GM21737 (cell line): Measurements from ENCODE around the gene PEAK3.

Experiments
- ATAC-seq: cut with Tn5 transposase; IDR thresholded peaks from one replicate; pipeline ENCODE4 v1.9.1; 2021; ENCODE audit warnings: mild to moderate bottlenecking, moderate library complexity; ENCODE audit not compliant: unreplicated experiment

PEAK3 gene

DNA sequence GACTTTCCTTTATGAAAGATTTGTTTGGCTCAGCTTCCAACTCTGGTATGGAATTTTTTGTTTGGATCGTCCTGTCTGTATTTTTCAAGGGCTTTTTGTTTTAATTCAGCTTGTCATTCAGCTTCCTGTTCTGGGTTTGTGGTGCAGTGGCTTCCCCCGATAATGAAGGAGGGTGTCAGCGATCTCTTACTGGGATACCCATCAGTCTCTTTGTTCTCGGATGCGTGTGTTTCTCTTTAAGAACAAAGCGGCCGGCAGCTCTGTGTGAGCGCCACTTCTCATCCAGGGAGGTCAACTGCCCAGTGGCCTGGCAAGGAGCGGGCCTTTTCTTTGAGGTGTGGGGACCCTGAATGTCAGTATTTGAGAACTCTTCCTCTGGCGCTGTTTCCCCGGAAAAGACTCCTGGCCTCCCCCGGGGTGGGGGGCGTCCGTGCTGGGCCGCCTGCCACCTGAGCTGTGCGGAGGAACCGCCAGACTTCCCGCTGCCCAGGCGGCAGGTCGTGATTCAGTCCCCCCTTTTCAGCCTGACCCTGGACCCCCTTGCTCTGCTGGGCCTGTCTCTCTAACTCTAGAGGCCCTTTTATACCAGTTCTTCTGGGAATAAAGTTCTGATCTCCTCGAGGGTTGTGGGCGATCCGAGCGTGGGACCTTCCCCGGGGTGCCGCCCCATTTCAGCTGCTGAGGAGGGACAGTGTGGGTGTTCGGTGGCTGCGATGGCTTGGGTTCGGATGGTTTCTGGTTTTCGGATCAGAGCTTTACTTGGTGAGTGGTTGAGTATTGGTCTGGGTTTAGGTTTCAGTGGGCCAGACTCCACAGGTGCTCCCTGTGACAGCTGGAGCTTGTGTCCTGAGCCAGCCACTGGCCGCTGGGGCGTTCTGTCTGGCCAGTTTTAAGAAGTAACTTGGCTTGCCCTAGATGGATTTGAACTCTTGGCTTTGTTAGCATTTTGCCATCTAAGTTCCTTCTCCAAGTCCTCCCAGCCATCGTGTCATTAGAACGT, 41.9 kb downstream of the PEAK3 start:
- ATAC-seq: no peak

DNA sequence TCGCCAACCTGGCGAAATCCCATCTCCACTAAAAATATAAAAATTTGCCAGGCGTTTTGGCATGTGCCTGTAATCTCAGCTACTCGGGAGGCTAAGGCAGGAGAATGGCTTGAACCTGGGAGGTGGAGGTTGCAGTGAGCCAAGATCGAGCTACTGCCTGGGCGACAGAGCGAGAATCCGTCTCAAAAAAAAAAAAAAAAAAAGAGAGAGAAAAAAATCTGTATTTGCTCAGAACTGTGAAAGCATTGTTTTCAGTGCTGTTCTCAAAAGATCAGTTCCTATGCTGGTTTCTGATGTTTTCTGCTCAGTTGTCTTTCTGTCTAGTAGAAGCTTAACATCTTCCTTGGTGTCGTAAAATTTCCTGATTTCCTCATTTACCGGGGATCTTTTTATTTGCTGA, 42.8 kb downstream of the PEAK3 start:
- ATAC-seq: no peak

- ATAC-seq: no peak
Measured at GRCh38 chr19:2237869-2238153, 44.2 kb downstream of the PEAK3 start.

- ATAC-seq: no peak
Measured at GRCh38 chr19:2237051-2237868, 44.7 kb downstream of the PEAK3 start.

- ATAC-seq: peak; percentile 65
Measured at GRCh38 chr19:2236314-2237050, 45.5 kb downstream of the PEAK3 start, which contains the start of the genes PLEKHJ1 and SF3A2. PLEKHJ1 (minus strand) TSS chr19:2236329; CDS start chr19:2236248, 81 bp downstream. SF3A2 (plus strand) TSS chr19:2236824; CDS start chr19:2243419, 6,595 bp downstream.

- ATAC-seq: no peak
Measured at GRCh38 chr19:2236064-2236313, 46.0 kb downstream of the PEAK3 start.

- ATAC-seq: peak; percentile 5
Measured at GRCh38 chr19:2235381-2236063, 46.5 kb downstream of the PEAK3 start.

DNA sequence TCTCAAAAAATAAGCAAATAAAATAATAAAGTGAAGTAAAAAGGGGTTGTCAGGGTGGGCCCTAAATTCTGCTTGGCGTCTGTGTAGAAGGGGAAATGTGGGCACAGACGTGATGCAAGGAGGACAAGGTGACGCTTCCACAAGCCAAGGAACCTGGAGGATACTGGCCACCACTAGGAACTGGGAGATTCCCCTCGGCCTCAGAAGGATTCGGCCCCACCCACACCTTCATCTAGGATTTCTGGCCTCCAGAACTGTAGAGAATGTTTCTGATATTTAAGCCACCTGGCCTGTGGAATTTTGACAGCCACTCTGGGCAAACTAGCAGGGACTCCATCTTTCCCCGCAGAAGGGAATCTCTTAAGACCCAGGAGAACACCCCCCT, 47.0 kb downstream of the PEAK3 start:
- no peak for ATAC-seq

DNA sequence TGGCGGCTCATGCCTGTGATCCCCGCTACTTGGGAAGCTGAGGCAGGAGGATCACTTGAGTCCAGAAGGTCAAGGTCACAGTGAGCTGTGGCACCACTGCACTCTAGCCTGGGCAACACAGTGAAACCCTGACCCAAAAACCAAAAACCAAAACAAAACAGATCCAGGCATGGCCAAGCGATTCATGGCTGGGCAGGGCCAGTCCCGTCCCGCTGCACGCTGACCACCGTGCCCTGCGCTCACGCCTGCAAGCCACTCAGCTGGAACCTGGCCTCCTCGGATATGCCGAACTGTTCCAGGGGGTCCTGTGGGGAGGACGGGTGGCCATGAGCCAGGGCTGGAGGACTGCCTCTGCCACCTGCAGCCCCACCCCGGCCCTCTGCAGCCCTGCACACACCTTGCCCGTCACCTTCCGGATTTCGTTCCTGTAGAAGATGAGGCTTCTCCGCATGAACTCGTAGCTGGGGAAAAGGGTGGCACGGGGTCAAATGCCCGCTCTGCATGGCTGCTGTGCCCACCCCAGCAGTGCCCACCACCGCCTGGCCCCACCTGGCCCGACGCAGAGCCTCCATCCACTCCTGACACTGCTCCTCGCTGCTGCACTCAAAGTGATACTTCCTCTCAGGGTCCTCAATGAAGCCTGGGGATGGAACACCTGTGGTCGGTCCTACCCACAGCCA, 48.2 kb downstream of the PEAK3 start:
- no peak for ATAC-seq

DNA sequence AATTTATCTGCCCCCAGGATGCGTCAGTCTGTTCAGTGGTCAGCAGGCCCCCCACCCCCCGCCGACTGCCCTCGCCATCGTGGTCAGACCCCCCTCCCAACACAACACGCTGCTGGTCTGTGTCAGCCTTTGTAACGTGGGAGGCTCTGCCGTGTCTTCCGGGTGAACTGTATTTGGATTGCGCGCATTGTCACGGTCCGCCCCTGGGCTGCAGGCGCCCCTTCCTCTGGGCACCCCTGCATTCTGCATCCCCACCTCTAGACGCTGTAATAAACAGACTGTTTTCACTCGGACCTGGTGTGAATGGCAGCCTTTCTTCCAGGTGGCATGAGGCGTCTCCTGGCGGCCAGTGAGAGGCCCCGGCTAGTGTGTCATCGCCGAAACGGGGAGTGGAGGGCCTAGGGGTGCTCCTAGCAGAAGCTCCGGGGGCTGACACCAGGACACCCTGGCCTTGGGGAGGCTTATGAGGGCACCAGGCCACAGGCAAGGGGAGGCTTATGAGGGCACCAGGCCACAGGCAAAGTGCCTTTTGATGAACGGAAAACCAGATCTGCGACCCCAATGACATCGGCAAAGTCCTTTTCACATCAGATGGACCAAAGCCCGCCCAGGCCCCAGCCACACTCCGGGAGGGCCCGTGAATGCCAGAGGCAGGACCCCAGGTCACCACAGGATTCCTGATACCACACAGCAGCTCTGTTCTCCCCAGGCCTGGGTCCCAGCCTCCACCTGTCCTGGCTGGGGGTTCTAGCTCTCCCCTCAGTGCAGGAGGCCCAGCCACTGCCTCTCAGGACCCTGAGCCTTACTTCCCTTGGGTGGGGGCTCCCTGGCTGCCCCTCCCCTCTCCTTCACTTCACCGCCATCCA, 49.5 kb downstream of the PEAK3 start:
- no peak for ATAC-seq

DNA sequence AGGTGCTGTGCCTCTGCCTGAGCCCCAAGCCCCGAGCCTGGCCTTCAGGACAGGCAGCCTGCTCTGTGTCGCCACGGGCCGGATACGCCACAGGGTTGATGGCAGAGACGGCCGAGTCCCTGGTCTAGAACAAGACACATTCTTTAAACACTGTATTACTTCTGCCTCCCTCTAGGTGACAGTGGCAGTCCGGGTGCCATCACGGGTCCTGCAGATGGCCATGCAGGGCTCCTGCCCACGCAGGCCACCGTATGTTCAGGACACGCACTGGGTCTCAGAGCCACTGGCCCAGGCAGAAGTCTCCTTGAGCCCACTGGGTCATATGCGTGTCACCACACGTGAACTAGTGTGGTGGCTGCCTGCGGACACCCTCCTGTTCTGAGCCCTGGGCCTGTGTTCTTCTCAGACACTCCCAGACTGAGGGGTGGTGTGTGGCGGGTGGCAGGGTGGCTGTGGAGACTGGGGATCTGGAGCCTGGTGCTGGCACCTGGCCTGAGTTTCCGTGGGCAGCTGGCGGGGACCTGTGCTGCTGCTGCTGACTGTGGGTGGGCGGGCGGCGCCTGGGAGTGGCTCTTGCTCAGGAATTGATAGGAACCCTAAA, 50.3 kb downstream of the PEAK3 start:
- no peak for ATAC-seq

DNA sequence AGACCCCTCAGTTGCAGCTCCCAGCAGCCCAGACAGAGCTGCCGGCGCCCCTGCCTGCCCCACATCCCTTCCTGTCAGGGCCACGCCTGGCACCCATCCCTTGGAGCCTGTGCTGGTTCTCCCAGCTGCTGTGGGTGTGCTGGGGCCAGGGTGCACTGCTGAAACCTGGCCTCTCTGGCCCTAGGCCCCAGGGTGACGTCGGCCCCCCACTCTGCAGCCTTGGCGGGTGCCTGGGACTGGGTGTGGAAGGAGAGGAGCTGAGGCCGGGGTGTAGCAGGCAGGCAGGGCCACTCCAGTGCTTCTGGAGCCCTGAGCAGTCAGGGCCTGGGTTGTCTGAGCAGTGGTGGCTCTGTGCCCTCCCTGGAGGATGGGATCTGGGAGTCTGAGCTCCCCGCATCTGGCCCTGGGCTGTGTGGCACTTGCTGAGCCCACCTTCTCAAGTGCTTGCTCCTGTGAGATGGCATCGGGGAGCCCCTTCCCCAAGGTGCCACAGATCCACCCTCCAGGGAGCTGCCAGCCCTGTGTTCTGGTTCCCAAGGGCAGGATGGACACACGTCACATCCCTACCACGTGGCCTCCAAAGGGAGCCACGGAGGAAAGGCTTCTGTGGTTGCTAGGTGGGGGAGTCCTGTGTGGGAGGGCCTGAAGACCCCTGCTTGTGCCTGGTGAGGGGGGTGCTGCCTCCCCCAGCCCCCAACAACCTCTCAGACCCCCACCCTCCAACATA, 51.0 kb downstream of the PEAK3 start:
- ATAC-seq: no peak

DNA sequence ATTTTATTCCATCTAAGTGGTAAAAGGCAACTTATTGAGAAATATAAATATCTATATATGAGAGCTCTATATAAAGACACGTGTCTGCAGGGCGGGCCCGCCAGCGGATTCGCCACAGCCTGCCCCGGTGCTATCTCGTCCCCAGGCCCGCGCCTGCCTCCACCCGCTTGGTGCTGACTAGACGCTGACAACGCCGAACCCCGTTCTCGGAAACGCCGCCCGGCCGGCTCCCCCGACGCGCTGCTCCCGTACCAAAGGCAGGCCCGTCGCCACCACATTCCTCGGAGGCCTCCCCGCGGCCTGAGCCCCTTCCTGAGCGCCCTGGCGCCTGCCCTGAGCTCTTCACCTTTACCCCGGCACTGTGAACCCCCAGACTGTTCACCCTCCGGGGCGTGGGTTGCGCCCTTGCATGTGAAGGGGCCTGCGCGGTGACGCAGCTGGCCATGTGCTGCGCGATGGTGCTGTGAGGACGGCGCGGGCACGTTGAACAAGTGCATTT, 51.9 kb downstream of the PEAK3 start:
- no peak for ATAC-seq

- ATAC-seq: no peak
Measured at GRCh38 chr19:2229103-2230032, 52.6 kb downstream of the PEAK3 start.

DNA sequence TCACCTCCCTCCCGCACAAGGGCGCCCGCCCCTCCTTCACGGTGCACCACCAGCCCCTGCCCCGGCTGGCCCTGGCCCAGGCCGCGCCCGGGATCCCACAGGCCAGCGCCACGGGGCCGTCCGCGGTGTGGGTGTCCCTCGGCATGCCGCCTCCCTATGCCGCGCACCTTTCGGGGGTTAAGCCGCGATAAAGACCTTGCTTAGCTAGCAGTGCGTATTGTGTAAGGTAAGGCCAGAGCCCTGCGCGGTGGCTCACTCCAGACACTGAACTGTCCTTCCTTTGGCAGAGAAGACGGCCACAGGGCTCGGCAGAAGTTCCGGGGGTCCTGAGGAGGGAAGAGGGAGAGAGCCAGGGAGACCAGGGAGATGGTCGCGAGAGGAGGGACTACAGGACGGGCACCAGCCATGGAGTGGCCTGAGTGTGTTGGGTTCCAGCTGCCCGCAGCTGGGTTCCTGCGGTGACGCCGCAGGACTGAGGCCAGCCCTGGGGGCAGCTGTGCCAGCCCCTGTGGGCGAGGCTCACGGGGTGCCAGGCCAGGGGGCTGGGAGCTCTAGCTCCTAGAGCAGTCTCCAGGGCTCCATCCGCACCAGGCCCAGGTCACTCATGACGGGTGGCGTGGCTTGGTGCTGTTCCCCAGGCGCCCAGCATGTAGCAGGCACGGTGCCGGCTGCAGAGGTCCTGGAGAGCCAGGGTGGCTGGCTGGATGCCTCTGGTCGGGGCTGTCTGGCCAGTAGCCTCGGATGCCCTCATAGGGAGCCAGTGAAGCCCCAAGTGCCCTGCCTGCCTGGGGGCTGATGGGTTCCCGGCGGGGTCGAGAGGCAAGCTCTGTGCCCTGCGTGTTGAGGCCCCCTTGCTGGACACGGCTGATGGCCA, 53.6 kb downstream of the PEAK3 start:
- ATAC-seq: no peak
